Right atrium auricular region (tissue), 2 donors: Measurements from ENCODE around the gene PHF23. TPM values are rescaled to one million over a fixed set of nuclear protein-coding genes. Genes with fewer than 3 reads are reported as not detected.

ENCODE experiments used
- DNase-seq: peaks from one replicate; pipeline ENCODE4 v3.0.0-alpha.2; 2019; ENCODE audit warnings: low spot score
- H3K27ac ChIP-seq, 2 donors: fragments of 200-600 bp; sonication (generic); 1 replicate in 1 of 2; 2 replicates in 1 of 2; pipeline ENCODE4 v1.5.1; 2016 to 2019
- H3K27me3 ChIP-seq, 2 donors: fragments of 200-600 bp; sonication (generic); one replicate each; pipeline versions ENCODE4 v1.5.1 to v1.6.0; 2017 to 2019
- H3K36me3 ChIP-seq: fragments of 200-600 bp; sonication (generic); one replicate; pipeline ENCODE4 v1.5.1; 2016
- H3K4me1 ChIP-seq, 2 donors: fragments of 200-600 bp; sonication (generic); one replicate each; pipeline versions ENCODE4 v1.5.1 to v1.6.0; 2017 to 2019
- H3K4me3 ChIP-seq, 2 donors: fragments of 200-600 bp; sonication (generic); 1 replicate in 1 of 2; 2 replicates in 1 of 2; pipeline ENCODE4 v1.5.1; 2017 to 2019; ENCODE audit warnings: mild to moderate bottlenecking in 1 of 2, moderate library complexity in 1 of 2
- H3K9me3 ChIP-seq, 2 donors: fragments of 200-600 bp; sonication (generic); one replicate each; pipeline ENCODE4 v1.5.1; 2019
- CTCF ChIP-seq, 2 donors: fragments of 200-600 bp; sonication (generic); IDR thresholded peaks; one replicate each; pipeline ENCODE4 v1.5.1; 2019; ENCODE audit warnings: antibody characterized with exemption in 2 of 2
- total RNA-seq, 2 donors: library from RNA; depleted of rRNA; stranded (reverse); fragments of >200 nt; gene quantifications; one replicate each; pipeline ENCODE4 v1.1.0, GENCODE V29; 2016

The PHF23 gene
- total RNA-seq, 2 donors from 2014 or later, result 10.0 to 22.4 TPM

GRCh38 chr17:7225711-7226331 is 13.4 kb downstream of the PHF23 start:
- no peak for TF ChIP-seq CTCF (IDR thresholded peaks at IDR 0.05)
- H3K27ac ChIP-seq, result no peak overlapping the region
- H3K36me3 ChIP-seq, result peaks cover 93% of the 10 kb centered on the region
- H3K4me3 ChIP-seq, result no peak overlapping the region
- DNase-seq, result no peak
- no peaks in the 10 kb centered on the region for H3K27me3 ChIP-seq
- H3K9me3 ChIP-seq, result no peaks in the 10 kb centered on the region
- peaks cover 0 to 28% of the 10 kb centered on the region in 2 donors for H3K4me1 ChIP-seq

GRCh38 chr17:7224661-7225111 is 14.6 kb downstream of the PHF23 start:
- peaks cover 86% of the 10 kb centered on the region for H3K36me3 ChIP-seq

GRCh38 chr17:7224110-7224509 is 15.1 kb downstream of the PHF23 start:
- peaks cover 0 to 39% of the 10 kb centered on the region in 2 donors for H3K4me1 ChIP-seq
- peaks cover 80% of the 10 kb centered on the region for H3K36me3 ChIP-seq
- no peaks in the 10 kb centered on the region for H3K9me3 ChIP-seq
- no peak overlapping the region for H3K27ac ChIP-seq
- no peaks in the 10 kb centered on the region for H3K27me3 ChIP-seq
- no peak for TF ChIP-seq CTCF (IDR thresholded peaks at IDR 0.05)
- DNase-seq, result no peak
- no peak overlapping the region for H3K4me3 ChIP-seq

More at GRCh38 chr17:7224661-7225111, 14.6 kb downstream of the PHF23 start:
- no peaks in the 10 kb centered on the region for H3K27me3 ChIP-seq
- H3K27ac ChIP-seq, result no peak overlapping the region
- H3K4me1 ChIP-seq, result peaks cover 0 to 34% of the 10 kb centered on the region in 2 donors
- DNase-seq, result no peak
- TF ChIP-seq CTCF (IDR thresholded peaks at IDR 0.05), result no peak
- H3K4me3 ChIP-seq, result no peak overlapping the region
- no peaks in the 10 kb centered on the region for H3K9me3 ChIP-seq

GRCh38 chr17:7223375-7223774 is 15.9 kb downstream of the PHF23 start:
- H3K27me3 ChIP-seq, result no peaks in the 10 kb centered on the region
- peaks cover 0 to 47% of the 10 kb centered on the region in 2 donors for H3K4me1 ChIP-seq
- H3K9me3 ChIP-seq, result no peaks in the 10 kb centered on the region
- DNase-seq, result no peak
- TF ChIP-seq CTCF (IDR thresholded peaks at IDR 0.05), result no peak
- peaks cover 73% of the 10 kb centered on the region for H3K36me3 ChIP-seq
- H3K27ac ChIP-seq, result no peak overlapping the region
- H3K4me3 ChIP-seq, result no peak overlapping the region

GRCh38 chr17:7222972-7223292 is 16.3 kb downstream of the PHF23 start:
- H3K4me1 ChIP-seq, result peaks cover 0 to 51% of the 10 kb centered on the region in 2 donors
- DNase-seq, result no peak
- no peak overlapping the region for H3K27ac ChIP-seq
- H3K9me3 ChIP-seq, result no peaks in the 10 kb centered on the region
- H3K27me3 ChIP-seq, result no peaks in the 10 kb centered on the region
- no peak for TF ChIP-seq CTCF (IDR thresholded peaks at IDR 0.05)
- no peak overlapping the region for H3K4me3 ChIP-seq
- H3K36me3 ChIP-seq, result peaks cover 68% of the 10 kb centered on the region
